Measurements from ENCODE around the gene TAF6L.
"Not testable (repeated sequence)": the region's sequence is repeated elsewhere in the genome, so short reads cannot be mapped to it uniquely, and the experiment has no call there.

DNA sequence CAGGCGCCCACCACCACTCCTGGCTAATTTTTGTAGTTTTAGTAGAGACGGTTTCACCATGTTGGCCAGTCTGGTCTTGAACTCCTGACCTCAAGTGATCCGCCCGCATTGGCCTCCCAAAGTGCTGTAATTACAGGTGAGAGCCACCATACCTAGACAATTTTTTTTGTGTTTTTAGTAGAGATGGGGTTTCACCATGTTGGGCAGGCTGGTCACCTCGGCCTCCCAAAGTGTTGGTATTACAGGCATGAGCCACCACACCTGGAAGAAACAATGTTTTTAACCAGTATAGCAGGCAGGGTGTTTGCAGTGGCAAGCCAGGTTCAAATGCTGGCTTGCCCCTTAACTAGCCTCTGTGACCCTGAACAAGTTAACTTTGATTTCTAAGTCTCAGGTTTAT, 21.3 kb upstream of the TAF6L start:
- not testable (repeated sequence) for TF ChIP-seq POLR2A (IDR thresholded peaks at IDR 0.05)
- TF ChIP-seq, protein P1, sequence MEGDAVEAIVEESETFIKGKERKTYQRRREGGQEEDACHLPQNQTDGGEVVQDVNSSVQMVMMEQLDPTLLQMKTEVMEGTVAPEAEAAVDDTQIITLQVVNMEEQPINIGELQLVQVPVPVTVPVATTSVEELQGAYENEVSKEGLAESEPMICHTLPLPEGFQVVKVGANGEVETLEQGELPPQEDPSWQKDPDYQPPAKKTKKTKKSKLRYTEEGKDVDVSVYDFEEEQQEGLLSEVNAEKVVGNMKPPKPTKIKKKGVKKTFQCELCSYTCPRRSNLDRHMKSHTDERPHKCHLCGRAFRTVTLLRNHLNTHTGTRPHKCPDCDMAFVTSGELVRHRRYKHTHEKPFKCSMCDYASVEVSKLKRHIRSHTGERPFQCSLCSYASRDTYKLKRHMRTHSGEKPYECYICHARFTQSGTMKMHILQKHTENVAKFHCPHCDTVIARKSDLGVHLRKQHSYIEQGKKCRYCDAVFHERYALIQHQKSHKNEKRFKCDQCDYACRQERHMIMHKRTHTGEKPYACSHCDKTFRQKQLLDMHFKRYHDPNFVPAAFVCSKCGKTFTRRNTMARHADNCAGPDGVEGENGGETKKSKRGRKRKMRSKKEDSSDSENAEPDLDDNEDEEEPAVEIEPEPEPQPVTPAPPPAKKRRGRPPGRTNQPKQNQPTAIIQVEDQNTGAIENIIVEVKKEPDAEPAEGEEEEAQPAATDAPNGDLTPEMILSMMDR (IDR thresholded peaks at IDR 0.05 in 4 of 5, conservative IDR thresholded peaks at IDR 0.05 in 1 of 5): not testable (repeated sequence)
